Measurements from ENCODE around the gene SMAD3. TPM values are rescaled to one million over a fixed set of nuclear protein-coding genes. Genes with fewer than 3 reads are reported as not detected.
A peak's percentile ranks its signal among the peaks of the same experiment; 100 is the strongest.

Gene SMAD3
- total and polyA plus RNA-seq, 2 of the 4 experiments (the other 2 are of a cell fraction): 71.0 to 177 TPM

GRCh38 chr15:67188551-67189218 is 123.3 kb downstream of the SMAD3 start:
- H3K27ac ChIP-seq (ENCODE audit: insufficient read depth, low read length): peak overlapping the region; percentile 91
- DNase-seq (peak; percentile 90), ATAC-seq (ENCODE audit: low read depth) (peak; percentile 11; the same call in 1 of the 2 replicates)
- H3K4ac ChIP-seq (ENCODE audit: low read depth, low read length): peak overlapping the region; percentile 80
- H4K8ac ChIP-seq (ENCODE audit: low read depth in 2 of 2, low read length in 2 of 2): peak overlapping the region in 1 of 2 experiments; percentile 61; a peak in 2 of 4 replicates
- no TSS peak for BruUV-seq (replicated peaks)
- peak overlapping the region; percentile 51; the same call in 1 of the 2 replicates for H3K23ac ChIP-seq (ENCODE audit: low read depth, low read length)
- no peak overlapping the region for H3K56ac ChIP-seq (ENCODE audit: extremely low read depth, insufficient read depth, low read length)
- peaks cover 93% of the 10 kb centered on the region for H3K36me3 ChIP-seq (ENCODE audit: control insufficient read depth, insufficient read depth, low read length)
- peak overlapping the region; percentile 74 for H2BK5ac ChIP-seq (ENCODE audit: low read depth, low read length, poor library complexity, severe bottlenecking)
- H3K18ac ChIP-seq (ENCODE audit: low read depth, low read length): peak overlapping the region; percentile 72
- peaks cover 61% of the 10 kb centered on the region for H3K9me1 ChIP-seq (ENCODE audit: insufficient read depth, low read length)
- H3K9me3 ChIP-seq (ENCODE audit: control insufficient read depth, insufficient read depth, low read length): no peaks in the 10 kb centered on the region
- ChIA-PET POLR2A (ENCODE audit: unreplicated experiment) (no interaction called here), CTCF (no interaction called here)
- H4K20me1 ChIP-seq (ENCODE audit: insufficient read depth, low read length): no peaks in the 10 kb centered on the region
- H3K27me3 ChIP-seq (ENCODE audit: control insufficient read depth, insufficient read depth, low read length): no peaks in the 10 kb centered on the region
- H3K4me1 ChIP-seq (ENCODE audit: control insufficient read depth, insufficient read depth, low read length): peaks cover 57% of the 10 kb centered on the region
- peak overlapping the region; percentile 50; the same call in 1 of the 2 replicates for H3K9ac ChIP-seq (ENCODE audit: low read depth, low read length)
- H3K4me3 ChIP-seq (ENCODE audit: insufficient read depth, low read depth, low read length): no peak overlapping the region
- no peak overlapping the region for H3K4me2 ChIP-seq (ENCODE audit: low read depth, low read length)
- intact Hi-C loops (cut with micrococcal nuclease) (no loop called here), dilution Hi-C loops (cut with HindIII; ENCODE audit: low sequenced_read_pairs, unreplicated experiment) (no loop called here), in situ Hi-C loops (cut with MboI; ENCODE audit: low sequenced_read_pairs) (no loop called here)
- no peak overlapping the region for H2AK9ac ChIP-seq (replicated peaks; ENCODE audit: low read depth, low read length, poor library complexity)
- peak overlapping the region; percentile 67; the same call in 2 of the 3 replicates for H2BK15ac ChIP-seq (ENCODE audit: low read depth, low read length)
- peak overlapping the region; percentile 66; the same call in 1 of the 2 replicates for H3K14ac ChIP-seq (replicated peaks; ENCODE audit: low read depth, low read length)
- H4K91ac ChIP-seq (ENCODE audit: insufficient read depth, low read depth, low read length): peak overlapping the region; percentile 74
- H2BK20ac ChIP-seq (ENCODE audit: low read depth, low read length): peak overlapping the region; percentile 69
- TF ChIP-seq NFE2L2 (IDR thresholded peaks at IDR 0.05; ENCODE audit: low read depth, low read length) (peak; percentile 32; the same call in 1 of the 2 replicates), USF2 (IDR thresholded peaks at IDR 0.05; ENCODE audit: low read depth, low read length) (no peak)
- H2AFZ ChIP-seq (replicated peaks; ENCODE audit: low read length, poor library complexity): no peak overlapping the region
- peak overlapping the region; percentile 76 for H4K5ac ChIP-seq (ENCODE audit: low read depth, low read length)
- H2BK120ac ChIP-seq (ENCODE audit: low read depth, low read length): peak overlapping the region; percentile 66; the same call in 1 of the 2 replicates
- 42% methylated on average over 5 of the region's 8 CpGs; no CpG with 5 or more reads in 1 of the 2 experiments for WGBS, 2 experiments (ENCODE audit: extremely low coverage in 2 of 2, insufficient read length in 1 of 2)
- peaks cover 42 to 97% of the 10 kb centered on the region in 2 experiments for H3K79me1 ChIP-seq (ENCODE audit: low read depth in 1 of 2, low read length in 2 of 2)
- peak overlapping the region; percentile 85; the same call in 1 of the 2 replicates for H2AK5ac ChIP-seq (ENCODE audit: low read depth, low read length)
